Mucosa of descending colon (tissue), 3 donors: Measurements from ENCODE around the gene CFAP57. TPM values are rescaled to one million over a fixed set of nuclear protein-coding genes. Genes with fewer than 3 reads are reported as not detected.
"Not testable (repeated sequence)": the region's sequence is repeated elsewhere in the genome, so short reads cannot be mapped to it uniquely, and the experiment has no call there.

Experiments used
- ATAC-seq: fragments of 200-7000 bp; cut with Tn5 transposase; one replicate; pipeline ENCODE4 v1.9.1; 2020; ENCODE audit warnings: mild to moderate bottlenecking, moderate library complexity
- DNase-seq, 3 donors: peaks; one replicate each; pipeline ENCODE4 v3.0.0-alpha.2; 2020
- H3K36me3 ChIP-seq: fragments of 200-600 bp; one replicate; pipeline ENCODE4 v1.8.0; 2021; ENCODE audit warnings: low read depth, mild to moderate bottlenecking
- H3K4me1 ChIP-seq: fragments of 200-600 bp; one replicate; pipeline ENCODE4 v1.8.0; 2021; ENCODE audit warnings: low read depth, mild to moderate bottlenecking
- H3K4me3 ChIP-seq: fragments of 200-600 bp; one replicate; pipeline ENCODE4 v1.8.0; 2021; ENCODE audit warnings: mild to moderate bottlenecking
- H3K9me3 ChIP-seq: fragments of 200-600 bp; one replicate; pipeline ENCODE4 v1.8.0; 2021; ENCODE audit warnings: mild to moderate bottlenecking
- intact Hi-C, 2 donors: fragments of 100-400 bp; cut with DNase I in 1 of 2; cut with micrococcal nuclease in 1 of 2; formaldehyde crosslinking; loops; one replicate each; pipeline versions ENCODE4 v1.11.0 to v1.11.1; 2022; cut with DNase I, micrococcal nuclease
- total RNA-seq, 3 donors: library from RNA; stranded (reverse); fragmentation: NEBNext Ultra II Directional in 2 of 3; extraction: Animal tissue kit (Norgen Biotek cat#: 25700) in 2 of 3; gene quantifications; one replicate each; pipeline versions ENCODE4 v1.2.1 to v1.2.4, GENCODE V29; 2021 to 2023
- TF ChIP-seq, protein P1 (sequence below): fragments of 200-600 bp; IDR thresholded peaks from one replicate; pipeline ENCODE4 v1.8.0; 2022; ENCODE audit warnings: antibody characterized with exemption, mild to moderate bottlenecking
- donor health status: DM: no; HTN: no; CAD: no; lungs with moderate emphysema.
- donor health status: DM: no; HTN: no; CAD: no.
- donor health status: DM: no; HTN: yes; CAD: no.

The CFAP57 gene
- total RNA-seq, 3 donors from 2014 or later, result 0.34 TPM; not detected in 2

- intact Hi-C loops, result no loop called here
- no peak for ATAC-seq
- Histone ChIP-seq H3K9me3 (no peaks in the 10 kb centered on the region), H3K36me3 (no peaks in the 10 kb centered on the region), H3K4me3 (no peak overlapping the region), H3K4me1 (no peaks in the 10 kb centered on the region)
- DNase-seq, result no peak
- TF ChIP-seq, protein P1, sequence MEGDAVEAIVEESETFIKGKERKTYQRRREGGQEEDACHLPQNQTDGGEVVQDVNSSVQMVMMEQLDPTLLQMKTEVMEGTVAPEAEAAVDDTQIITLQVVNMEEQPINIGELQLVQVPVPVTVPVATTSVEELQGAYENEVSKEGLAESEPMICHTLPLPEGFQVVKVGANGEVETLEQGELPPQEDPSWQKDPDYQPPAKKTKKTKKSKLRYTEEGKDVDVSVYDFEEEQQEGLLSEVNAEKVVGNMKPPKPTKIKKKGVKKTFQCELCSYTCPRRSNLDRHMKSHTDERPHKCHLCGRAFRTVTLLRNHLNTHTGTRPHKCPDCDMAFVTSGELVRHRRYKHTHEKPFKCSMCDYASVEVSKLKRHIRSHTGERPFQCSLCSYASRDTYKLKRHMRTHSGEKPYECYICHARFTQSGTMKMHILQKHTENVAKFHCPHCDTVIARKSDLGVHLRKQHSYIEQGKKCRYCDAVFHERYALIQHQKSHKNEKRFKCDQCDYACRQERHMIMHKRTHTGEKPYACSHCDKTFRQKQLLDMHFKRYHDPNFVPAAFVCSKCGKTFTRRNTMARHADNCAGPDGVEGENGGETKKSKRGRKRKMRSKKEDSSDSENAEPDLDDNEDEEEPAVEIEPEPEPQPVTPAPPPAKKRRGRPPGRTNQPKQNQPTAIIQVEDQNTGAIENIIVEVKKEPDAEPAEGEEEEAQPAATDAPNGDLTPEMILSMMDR, result no peak
Observed at GRCh38 chr1:43134640-43135039, 37.5 kb upstream of the CFAP57 start.

DNA sequence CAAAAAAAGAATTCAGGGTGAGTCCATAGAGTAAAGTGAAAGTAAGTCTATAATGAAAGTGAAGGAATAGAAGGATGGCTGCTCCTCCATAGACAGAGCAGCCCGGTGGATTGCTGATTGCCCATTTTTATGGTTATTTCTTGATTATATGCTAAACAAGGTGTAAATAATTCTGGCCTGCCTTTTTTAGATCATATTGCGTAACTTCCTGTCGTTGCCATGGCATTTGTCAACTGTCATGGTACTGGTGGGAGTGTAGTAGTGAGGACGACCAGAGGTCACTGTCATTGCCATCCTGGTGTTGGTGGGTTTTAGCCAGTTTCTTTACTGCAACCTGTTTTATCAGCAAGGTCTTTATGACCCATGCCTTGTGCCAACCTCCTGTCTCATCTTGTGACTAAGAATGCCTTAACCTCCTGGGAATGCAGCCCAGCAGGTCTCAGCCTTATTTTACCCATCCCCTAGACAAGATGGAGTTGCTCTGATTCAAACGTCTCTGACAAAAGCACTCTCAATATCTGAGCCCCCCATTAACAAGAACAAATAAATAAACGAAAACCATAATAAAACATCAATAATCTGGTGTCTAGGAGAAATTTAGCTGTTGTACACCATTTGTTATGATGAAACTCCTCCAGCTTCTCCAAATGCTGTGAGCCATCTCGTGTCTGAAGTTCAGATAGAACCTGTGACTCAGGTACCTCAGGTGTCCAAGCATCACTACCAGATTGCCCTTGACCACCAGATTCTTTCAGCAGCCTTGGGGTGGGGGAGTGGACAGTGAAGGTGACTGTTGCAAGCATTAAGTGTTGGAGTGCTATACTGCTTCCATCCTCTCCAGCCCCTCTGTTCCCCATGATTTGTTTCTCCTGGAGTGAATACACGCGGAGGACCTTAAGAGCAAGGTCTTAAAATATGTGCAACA is 36.0 kb upstream of the CFAP57 start:
- intact Hi-C loops, result no loop called here
- Histone ChIP-seq H3K4me1 (no peaks in the 10 kb centered on the region), H3K9me3 (no peaks in the 10 kb centered on the region), H3K4me3 (no peak overlapping the region), H3K36me3 (no peaks in the 10 kb centered on the region)
- DNase-seq (no peak), ATAC-seq (no peak)
- TF ChIP-seq, protein P1, result no peak

DNA sequence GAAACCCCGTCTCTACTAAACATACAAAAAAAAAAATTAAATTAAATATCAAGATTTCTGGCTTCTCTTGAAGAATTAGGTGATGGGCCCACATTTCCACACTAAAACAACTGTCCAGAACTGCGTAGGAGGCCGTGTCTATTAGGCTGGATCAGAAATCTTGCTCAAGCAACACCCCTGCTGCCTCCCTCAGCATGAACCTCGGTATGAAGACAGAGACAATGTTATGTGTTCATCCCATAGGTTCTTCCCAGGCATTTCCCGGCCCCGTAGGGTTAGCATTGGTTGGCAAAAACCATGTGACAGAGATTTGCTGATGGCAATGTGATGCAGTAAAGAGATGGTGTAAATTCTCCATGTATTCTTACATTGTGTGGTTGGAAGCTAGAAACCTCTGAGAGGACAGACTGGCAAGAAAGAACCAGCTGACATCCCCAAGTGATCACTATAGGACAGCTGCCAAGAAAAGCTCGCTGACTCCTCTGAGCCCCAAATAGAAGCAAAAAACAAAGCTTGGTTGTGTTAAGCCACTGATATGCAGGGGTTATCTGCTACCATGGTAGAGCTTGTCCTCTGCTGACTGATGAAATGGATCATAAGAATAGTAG is 34.6 kb upstream of the CFAP57 start:
- intact Hi-C loops, result no loop called here
- no peak for ATAC-seq

GRCh38 chr1:43139295-43139694 is 32.8 kb upstream of the CFAP57 start:
- ATAC-seq, H3K9me3 ChIP-seq, DNase-seq, H3K36me3 ChIP-seq, H3K4me1 ChIP-seq, intact Hi-C loops, H3K4me3 ChIP-seq: not testable (repeated sequence)

More for the DNA sequence above, 34.6 kb upstream of the CFAP57 start:
- H3K4me3 ChIP-seq, result no peak overlapping the region
- no peak for DNase-seq
- H3K9me3 ChIP-seq, result no peaks in the 10 kb centered on the region
- TF ChIP-seq, protein P1, result no peak
- no peaks in the 10 kb centered on the region for H3K36me3 ChIP-seq
- no peaks in the 10 kb centered on the region for H3K4me1 ChIP-seq

GRCh38 chr1:43140010-43140409 is 32.1 kb upstream of the CFAP57 start:
- intact Hi-C loops, result no loop called here
- no peak for DNase-seq
- TF ChIP-seq, protein P1, result no peak

GRCh38 chr1:43140583-43140982 is 31.5 kb upstream of the CFAP57 start:
- no peak for DNase-seq
- Histone ChIP-seq H3K36me3 (no peaks in the 10 kb centered on the region), H3K4me1 (no peaks in the 10 kb centered on the region), H3K9me3 (no peaks in the 10 kb centered on the region), H3K4me3 (no peak overlapping the region)
- intact Hi-C loops, result no loop called here
- TF ChIP-seq, protein P1, result no peak
- ATAC-seq, result no peak

More at GRCh38 chr1:43140010-43140409, 32.1 kb upstream of the CFAP57 start:
- Histone ChIP-seq H3K4me1 (no peaks in the 10 kb centered on the region), H3K4me3 (no peak overlapping the region), H3K36me3 (no peaks in the 10 kb centered on the region), H3K9me3 (no peaks in the 10 kb centered on the region)
- no peak for ATAC-seq
